Measurements from ENCODE around the gene DACH1.

Gene DACH1

DNA sequence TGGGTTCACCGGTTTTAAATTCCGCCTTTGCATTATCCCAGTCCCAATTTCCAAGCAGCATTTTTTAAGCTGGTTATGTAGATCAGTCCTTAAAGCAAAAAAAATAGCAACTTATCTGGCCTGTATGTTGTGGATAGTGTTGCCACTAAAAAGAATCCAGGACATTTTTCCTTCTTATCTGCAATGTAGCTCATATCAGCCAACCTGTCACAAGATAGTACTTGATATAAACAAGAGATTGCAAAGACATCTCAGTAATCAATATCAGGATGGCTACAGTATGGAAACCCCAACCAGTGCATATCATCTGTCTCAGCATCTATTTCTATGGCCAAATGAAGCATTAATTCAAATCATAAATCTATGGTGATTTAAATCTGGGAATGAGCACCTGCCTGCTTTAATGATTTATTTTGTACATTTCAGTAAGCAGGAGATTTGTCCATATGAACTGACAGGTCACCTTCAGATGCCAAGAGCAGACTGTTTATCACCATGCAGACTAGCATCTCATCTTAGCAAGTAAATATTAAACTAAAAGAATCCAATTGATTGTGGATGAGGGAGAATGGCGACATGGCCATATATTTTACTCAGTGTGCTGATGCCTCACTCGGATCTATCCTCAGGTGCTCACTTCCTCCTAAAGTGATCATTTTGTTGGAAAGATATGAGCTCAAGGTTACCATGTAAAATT, 240.4 kb downstream of the DACH1 start:
- TF ChIP-seq, protein P1, sequence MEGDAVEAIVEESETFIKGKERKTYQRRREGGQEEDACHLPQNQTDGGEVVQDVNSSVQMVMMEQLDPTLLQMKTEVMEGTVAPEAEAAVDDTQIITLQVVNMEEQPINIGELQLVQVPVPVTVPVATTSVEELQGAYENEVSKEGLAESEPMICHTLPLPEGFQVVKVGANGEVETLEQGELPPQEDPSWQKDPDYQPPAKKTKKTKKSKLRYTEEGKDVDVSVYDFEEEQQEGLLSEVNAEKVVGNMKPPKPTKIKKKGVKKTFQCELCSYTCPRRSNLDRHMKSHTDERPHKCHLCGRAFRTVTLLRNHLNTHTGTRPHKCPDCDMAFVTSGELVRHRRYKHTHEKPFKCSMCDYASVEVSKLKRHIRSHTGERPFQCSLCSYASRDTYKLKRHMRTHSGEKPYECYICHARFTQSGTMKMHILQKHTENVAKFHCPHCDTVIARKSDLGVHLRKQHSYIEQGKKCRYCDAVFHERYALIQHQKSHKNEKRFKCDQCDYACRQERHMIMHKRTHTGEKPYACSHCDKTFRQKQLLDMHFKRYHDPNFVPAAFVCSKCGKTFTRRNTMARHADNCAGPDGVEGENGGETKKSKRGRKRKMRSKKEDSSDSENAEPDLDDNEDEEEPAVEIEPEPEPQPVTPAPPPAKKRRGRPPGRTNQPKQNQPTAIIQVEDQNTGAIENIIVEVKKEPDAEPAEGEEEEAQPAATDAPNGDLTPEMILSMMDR (IDR thresholded peaks at IDR 0.05; ENCODE audit: insufficient read depth, low read depth, low read length, missing control alignments): no peak
- no peak for DNase-seq (ENCODE audit: low read depth)
- H3K4me3 ChIP-seq (ENCODE audit: low read depth, low read length): no peak overlapping the region

DNA sequence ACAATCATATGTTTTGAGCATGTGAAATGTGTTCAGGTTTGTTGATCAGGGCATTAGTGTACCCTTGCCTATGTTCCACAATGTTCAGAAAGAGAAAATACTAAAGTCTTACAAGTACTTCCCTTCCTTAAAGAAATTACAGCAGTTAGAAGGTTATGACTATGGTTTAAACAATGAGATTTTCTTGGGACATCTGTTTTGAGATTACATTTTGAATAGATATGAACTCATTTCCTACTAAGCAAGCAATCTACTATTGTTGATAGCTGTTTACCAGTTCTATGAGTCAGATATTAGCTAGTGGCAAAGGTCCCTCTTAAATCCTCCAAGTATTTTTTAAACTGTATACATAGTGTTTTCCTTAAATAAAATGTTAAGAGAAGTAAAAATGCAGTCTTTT, 241.3 kb downstream of the DACH1 start:
- no peak for DNase-seq (ENCODE audit: low read depth)
- no peak overlapping the region for H3K4me3 ChIP-seq (ENCODE audit: low read depth, low read length)
- TF ChIP-seq, protein P1 (IDR thresholded peaks at IDR 0.05; ENCODE audit: insufficient read depth, low read depth, low read length, missing control alignments): no peak

DNA sequence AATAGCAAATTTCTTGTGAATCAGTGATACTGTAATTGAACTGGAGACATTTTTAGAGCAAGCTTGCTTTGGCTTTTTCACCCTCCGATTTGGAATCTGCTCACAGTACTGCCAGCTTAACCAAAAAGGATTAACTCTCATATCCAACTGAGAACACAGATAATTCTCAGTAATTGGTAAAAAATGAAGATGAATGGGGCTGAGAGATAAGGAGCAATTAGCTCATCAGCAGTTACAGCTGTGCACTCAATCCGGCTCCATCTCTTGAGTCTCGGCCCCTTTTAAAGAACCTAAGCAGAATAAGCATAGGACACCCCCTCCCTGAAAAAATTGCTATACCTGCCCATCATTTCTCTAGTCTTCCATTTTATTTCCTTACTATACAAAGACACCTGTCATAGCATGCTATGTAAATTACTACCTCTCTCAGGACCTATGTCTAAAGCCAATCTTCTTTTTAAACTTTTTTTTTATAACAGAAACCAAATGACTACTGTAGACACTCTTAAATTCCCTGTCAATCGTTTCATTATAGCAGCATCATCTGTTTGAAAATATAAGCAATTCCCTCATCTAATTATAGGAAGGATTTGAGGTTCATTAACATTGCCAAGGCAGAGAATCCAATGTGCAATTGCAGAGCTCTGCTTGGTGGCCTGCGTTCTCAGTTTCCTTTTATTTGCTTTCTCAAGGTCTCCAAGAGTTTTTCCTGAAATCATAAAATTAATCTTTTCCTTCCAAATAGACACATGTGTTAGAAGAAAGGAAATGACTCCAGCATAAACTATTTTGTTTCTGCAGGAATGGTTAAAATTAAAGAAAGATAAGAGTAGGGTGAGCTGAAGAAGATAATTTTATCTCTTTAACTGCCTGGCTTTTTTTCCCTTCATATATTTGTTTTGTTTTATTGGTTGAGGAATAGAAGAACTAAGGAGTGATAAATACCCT, 242.1 kb downstream of the DACH1 start:
- TF ChIP-seq, protein P1 (IDR thresholded peaks at IDR 0.05; ENCODE audit: insufficient read depth, low read depth, low read length, missing control alignments): no peak

DNA sequence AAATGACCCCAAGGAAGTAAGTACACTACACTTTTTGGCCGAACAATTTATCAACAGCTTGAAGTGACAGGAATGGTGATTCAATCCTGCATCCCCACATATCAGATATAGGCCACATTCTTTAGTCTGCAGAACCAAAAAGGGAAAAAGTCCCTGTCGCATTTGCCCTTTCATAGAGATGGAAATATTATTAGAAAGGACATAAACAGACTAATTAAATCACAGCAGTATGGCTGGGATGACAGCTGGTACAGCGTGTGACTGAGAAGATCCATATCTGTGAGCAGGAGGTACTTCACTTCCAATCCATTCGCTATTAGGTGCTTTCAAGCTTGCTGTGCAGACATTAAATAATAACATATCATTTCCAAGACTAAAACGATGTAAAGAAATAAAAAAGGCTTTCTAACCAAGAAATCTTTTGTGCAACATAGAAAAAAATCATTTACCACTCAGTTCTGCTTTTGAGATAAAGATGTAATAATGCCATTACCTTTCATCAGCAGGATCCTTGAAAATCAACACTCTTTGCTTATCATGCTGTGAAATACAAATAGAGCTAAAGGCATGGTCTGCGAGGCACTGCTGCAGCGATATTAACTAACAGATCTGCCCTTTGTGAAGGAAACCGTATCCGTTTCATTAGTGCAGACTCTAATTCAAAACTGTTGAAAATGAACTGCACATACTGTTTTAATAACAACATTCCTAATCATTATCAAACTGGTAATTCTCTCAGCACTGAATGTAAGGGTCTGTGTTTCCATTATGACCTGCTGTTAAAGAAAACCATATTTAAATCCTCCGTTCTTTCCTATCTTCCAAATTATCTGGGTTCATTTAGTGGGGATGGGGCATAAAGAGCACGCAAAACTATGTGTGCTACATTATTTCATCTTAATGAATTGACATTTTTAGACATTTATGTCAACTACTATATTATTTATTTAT, 245.6 kb downstream of the DACH1 start:
- no peak for DNase-seq (ENCODE audit: low read depth)
- TF ChIP-seq, protein P1 (IDR thresholded peaks at IDR 0.05; ENCODE audit: insufficient read depth, low read depth, low read length, missing control alignments): no peak
- H3K4me3 ChIP-seq (ENCODE audit: low read depth, low read length): no peak overlapping the region

More for the DNA sequence above, 242.1 kb downstream of the DACH1 start:
- H3K4me3 ChIP-seq (ENCODE audit: low read depth, low read length): no peak overlapping the region
- DNase-seq (ENCODE audit: low read depth): no peak

DNA sequence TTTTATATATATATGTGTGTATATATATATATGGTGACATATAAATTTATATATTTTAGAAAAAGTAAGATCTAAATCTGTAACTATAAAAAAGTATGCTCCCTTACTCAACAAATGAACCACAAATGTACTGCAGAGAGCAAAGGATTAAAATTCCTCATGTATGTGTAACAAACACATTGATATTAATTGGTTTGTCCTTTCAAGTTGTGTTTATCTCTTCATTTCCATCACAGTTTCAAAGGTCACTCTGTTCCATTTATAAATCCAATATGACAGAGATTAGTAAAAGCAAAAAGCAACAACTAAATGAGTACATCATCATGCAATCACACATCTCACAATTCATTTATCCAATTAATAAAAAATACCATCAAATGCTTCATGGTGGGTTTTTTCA, 247.9 kb downstream of the DACH1 start:
- TF ChIP-seq, protein P1 (IDR thresholded peaks at IDR 0.05; ENCODE audit: insufficient read depth, low read depth, low read length, missing control alignments): no peak
- DNase-seq (ENCODE audit: low read depth): no peak
- H3K4me3 ChIP-seq (ENCODE audit: low read depth, low read length): no peak overlapping the region

DNA sequence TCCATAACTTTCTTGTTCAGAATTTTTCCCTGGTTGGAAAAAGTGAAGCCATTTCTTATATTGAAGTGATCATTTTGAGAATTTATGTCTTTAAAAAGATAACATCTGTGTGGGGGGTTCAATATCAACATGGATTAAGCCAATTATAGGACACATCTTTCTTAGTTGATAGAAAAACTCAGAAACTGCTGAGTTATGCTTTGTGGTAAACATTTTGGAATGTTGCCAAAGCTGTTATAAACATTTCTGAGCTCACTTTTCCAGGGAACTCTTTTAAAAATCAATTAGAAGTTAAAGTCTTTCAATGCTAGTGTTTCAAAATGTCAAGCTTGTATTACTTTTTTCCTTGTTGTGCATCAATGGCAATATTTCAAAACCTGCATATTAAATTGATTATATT, 248.8 kb downstream of the DACH1 start:
- no peak overlapping the region for H3K4me3 ChIP-seq (ENCODE audit: low read depth, low read length)
- TF ChIP-seq, protein P1 (IDR thresholded peaks at IDR 0.05; ENCODE audit: insufficient read depth, low read depth, low read length, missing control alignments): no peak
- DNase-seq (ENCODE audit: low read depth): no peak
